Mesenchymal stem cell (in vitro differentiated cells and primary cell): ENCODE results near the gene SNTG2.

Experiments
- DNase-seq: peaks from one replicate; pipeline ENCODE4 v3.0.0-alpha.2; 2013
- H2AFZ ChIP-seq: one replicate; pipeline ENCODE4 v1.6.1; 2013; ENCODE audit warnings: low read depth, mild to moderate bottlenecking, control low read depth, inconsistent platforms, low read length, moderate library complexity
- H2AK5ac ChIP-seq: 2 replicates; pipeline ENCODE4 v1.6.1; 2013; ENCODE audit warnings: low read length, moderate library complexity, mild to moderate bottlenecking, inconsistent platforms; ENCODE audit not compliant: severe bottlenecking
- H2BK120ac ChIP-seq: one replicate; pipeline ENCODE4 v1.6.1; 2013; ENCODE audit warnings: low read depth, mild to moderate bottlenecking, inconsistent platforms, low read length, moderate library complexity
- H2BK12ac ChIP-seq, 2 experiments: one replicate each; pipeline ENCODE4 v1.6.1; 2013; ENCODE audit warnings: inconsistent platforms in 2 of 2, low read length in 2 of 2, mild to moderate bottlenecking in 2 of 2, moderate library complexity in 2 of 2, control low read depth in 1 of 2
- H2BK15ac ChIP-seq: one replicate; pipeline ENCODE4 v1.6.1; 2013; ENCODE audit warnings: mild to moderate bottlenecking, low read depth, inconsistent platforms; ENCODE audit not compliant: poor library complexity, severe bottlenecking
- H2BK5ac ChIP-seq: 2 replicates; pipeline ENCODE4 v1.6.1; 2013; ENCODE audit warnings: low read depth, mild to moderate bottlenecking, low read length, control low read depth, inconsistent platforms; ENCODE audit not compliant: poor library complexity, severe bottlenecking
- H3K14ac ChIP-seq, 2 experiments: one replicate each; pipeline ENCODE4 v1.6.1; 2013; ENCODE audit warnings: inconsistent platforms in 2 of 2, low read length in 2 of 2, control low read depth in 1 of 2, mild to moderate bottlenecking in 1 of 2, moderate library complexity in 1 of 2
- H3K18ac ChIP-seq, 2 experiments: one replicate each; pipeline ENCODE4 v1.6.1; 2013; ENCODE audit warnings: inconsistent platforms in 2 of 2, low read length in 2 of 2, control low read depth in 1 of 2, low read depth in 1 of 2, mild to moderate bottlenecking in 1 of 2
- H3K23ac ChIP-seq, 2 experiments: one replicate each; pipeline ENCODE4 v1.6.1; 2013; ENCODE audit warnings: inconsistent platforms in 2 of 2, low read length in 2 of 2, mild to moderate bottlenecking in 2 of 2, moderate library complexity in 2 of 2, control low read depth in 1 of 2
- H3K27ac ChIP-seq: 2 replicates; pipeline ENCODE4 v1.5.1; 2013; ENCODE audit warnings: mild to moderate bottlenecking, moderate library complexity, low read length, control low read depth, inconsistent platforms; ENCODE audit not compliant: poor library complexity, severe bottlenecking
- H3K27me3 ChIP-seq, 2 experiments: 2 replicates each; pipeline versions ENCODE4 v1.6.1 to v1.7.0; 2013; ENCODE audit warnings: low read length in 2 of 2, mild to moderate bottlenecking in 2 of 2, moderate library complexity in 2 of 2, control low read depth in 1 of 2, inconsistent platforms in 1 of 2; ENCODE audit not compliant: control insufficient read depth in 1 of 2, insufficient read depth in 1 of 2
- H3K36me3 ChIP-seq, 2 experiments: 2 replicates each; pipeline versions ENCODE4 v1.6.1 to v1.7.0; 2013; ENCODE audit warnings: low read length in 2 of 2, control low read depth in 1 of 2, inconsistent platforms in 1 of 2, low read depth in 1 of 2, mild to moderate bottlenecking in 1 of 2; ENCODE audit not compliant: insufficient read depth in 2 of 2, control insufficient read depth in 1 of 2
- H3K4ac ChIP-seq, 2 experiments: one replicate each; pipeline ENCODE4 v1.6.1; 2013; ENCODE audit warnings: inconsistent platforms in 2 of 2, low read length in 2 of 2, mild to moderate bottlenecking in 2 of 2, moderate library complexity in 2 of 2, control low read depth in 1 of 2, low read depth in 1 of 2
- H3K4me1 ChIP-seq: 2 replicates; pipeline ENCODE4 v1.6.1; 2013; ENCODE audit warnings: low read depth, low read length, control low read depth; ENCODE audit not compliant: control insufficient read depth, insufficient read depth
- H3K4me2 ChIP-seq: 2 replicates; pipeline ENCODE4 v1.6.1; 2013; ENCODE audit warnings: low read length, mild to moderate bottlenecking, inconsistent platforms; ENCODE audit not compliant: poor library complexity, severe bottlenecking
- H3K4me3 ChIP-seq, 2 experiments: 2 replicates each; pipeline versions ENCODE4 v1.5.1 to v1.7.0; 2013; ENCODE audit warnings: low read length in 2 of 2, mild to moderate bottlenecking in 2 of 2, control low read depth in 1 of 2, low read depth in 1 of 2; ENCODE audit not compliant: insufficient read depth in 1 of 2
- H3K79me1 ChIP-seq: replicated peaks from 2 replicates; pipeline ENCODE4 v1.6.1; 2013; ENCODE audit warnings: mild to moderate bottlenecking, control low read depth, low read length, inconsistent platforms; ENCODE audit not compliant: poor library complexity, severe bottlenecking
- H3K9ac ChIP-seq: 2 replicates; pipeline ENCODE4 v1.7.0; 2013; ENCODE audit warnings: mild to moderate bottlenecking, low read length, moderate library complexity
- H3K9me3 ChIP-seq: 2 replicates; pipeline ENCODE4 v1.7.0; 2013; ENCODE audit warnings: mild to moderate bottlenecking, low read length; ENCODE audit not compliant: control insufficient read depth
- H4K8ac ChIP-seq: one replicate; pipeline ENCODE4 v1.6.1; 2013; ENCODE audit warnings: inconsistent platforms, mild to moderate bottlenecking, low read length, moderate library complexity
- H4K91ac ChIP-seq: one replicate; pipeline ENCODE4 v1.6.1; 2013; ENCODE audit warnings: mild to moderate bottlenecking, low read length, inconsistent platforms
- WGBS: methylation state at CpG from one replicate; pipeline ENCODE4 v1.1.7; 2013; ENCODE audit warnings: mixed read lengths; 5-methylcytosine and 5-hydroxymethylcytosine counted together

Gene SNTG2

GRCh38 chr2:1278861-1279260 is 328.2 kb downstream of the SNTG2 start:
- no peak overlapping the region for H4K91ac ChIP-seq
- peaks cover 14% of the 10 kb centered on the region for H3K9me3 ChIP-seq
- no peak overlapping the region for H3K14ac ChIP-seq
- no peak overlapping the region for H3K18ac ChIP-seq
- peaks cover 2% of the 10 kb centered on the region for H3K4me1 ChIP-seq
- no peak overlapping the region for H2BK15ac ChIP-seq
- H3K36me3 ChIP-seq, result no peaks in the 10 kb centered on the region
- H2BK5ac ChIP-seq, result no peak overlapping the region
- H3K23ac ChIP-seq, result no peak overlapping the region
- H2AK5ac ChIP-seq, result no peak overlapping the region
- H3K4ac ChIP-seq, result no peak overlapping the region
- 80% methylated on average over 26 of the region's 27 CpGs for WGBS
- H3K4me2 ChIP-seq, result no peak overlapping the region
- peaks cover 0 to 8% of the 10 kb centered on the region in 2 experiments for H3K27me3 ChIP-seq
- H3K79me1 ChIP-seq, result no peaks in the 10 kb centered on the region
- H3K9ac ChIP-seq, result no peak overlapping the region
- H4K8ac ChIP-seq, result no peak overlapping the region
- no peak for DNase-seq
- H2BK120ac ChIP-seq, result no peak overlapping the region
- no peak overlapping the region for H2AFZ ChIP-seq
- H2BK12ac ChIP-seq, result no peak overlapping the region
- no peak overlapping the region for H3K27ac ChIP-seq
- H3K4me3 ChIP-seq, result no peak overlapping the region

DNA sequence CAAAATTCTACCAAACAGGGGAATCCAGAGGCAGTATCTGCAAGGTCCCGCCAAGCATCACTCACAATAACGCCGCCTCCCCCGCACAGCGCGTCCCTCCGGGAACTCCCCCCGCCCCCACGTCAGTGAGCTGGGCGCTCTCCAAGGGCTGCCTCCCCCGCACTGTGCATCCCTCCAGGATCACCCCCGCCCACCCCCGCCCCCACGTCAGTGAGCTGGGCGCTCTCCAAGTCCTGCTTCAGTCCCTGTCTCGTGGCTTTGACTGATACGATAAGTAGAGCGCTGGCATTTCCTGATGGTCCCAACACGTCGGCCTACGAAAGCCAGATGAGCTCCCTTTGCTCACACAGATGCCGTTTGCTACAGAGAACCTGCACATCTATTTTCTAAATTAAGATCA is 331.9 kb downstream of the SNTG2 start:
- H3K79me1 ChIP-seq, result no peaks in the 10 kb centered on the region
- WGBS, result 42% methylated on average over 22 of the region's 22 CpGs
- H3K14ac ChIP-seq, result no peak overlapping the region
- no peak overlapping the region for H3K4me2 ChIP-seq
- no peak overlapping the region for H2AK5ac ChIP-seq
- no peak overlapping the region for H3K23ac ChIP-seq
- no peak overlapping the region for H2BK15ac ChIP-seq
- no peak for DNase-seq
- H2AFZ ChIP-seq, result no peak overlapping the region
- H3K18ac ChIP-seq, result no peak overlapping the region
- no peak overlapping the region for H3K27ac ChIP-seq
- peaks cover 0 to 8% of the 10 kb centered on the region in 2 experiments for H3K27me3 ChIP-seq
- peaks cover 8% of the 10 kb centered on the region for H3K9me3 ChIP-seq
- H2BK12ac ChIP-seq, result no peak overlapping the region
- H3K36me3 ChIP-seq, result no peaks in the 10 kb centered on the region
- no peak overlapping the region for H4K8ac ChIP-seq
- no peak overlapping the region for H2BK120ac ChIP-seq
- no peak overlapping the region for H3K4ac ChIP-seq
- H4K91ac ChIP-seq, result no peak overlapping the region
- peaks cover 8% of the 10 kb centered on the region for H3K4me1 ChIP-seq
- H3K4me3 ChIP-seq, result no peak overlapping the region
- no peak overlapping the region for H2BK5ac ChIP-seq
- H3K9ac ChIP-seq, result no peak overlapping the region

GRCh38 chr2:1283020-1283801 is 332.6 kb downstream of the SNTG2 start:
- H3K4ac ChIP-seq, result no peak overlapping the region
- no peak overlapping the region for H2AK5ac ChIP-seq
- no peak overlapping the region for H3K14ac ChIP-seq
- no peak overlapping the region for H3K18ac ChIP-seq
- no peak overlapping the region for H2BK5ac ChIP-seq
- H2AFZ ChIP-seq, result no peak overlapping the region
- no peak overlapping the region for H2BK15ac ChIP-seq
- H3K79me1 ChIP-seq, result no peaks in the 10 kb centered on the region
- H3K23ac ChIP-seq, result no peak overlapping the region
- peaks cover 6% of the 10 kb centered on the region for H3K9me3 ChIP-seq
- peaks cover 0 to 8% of the 10 kb centered on the region in 2 experiments for H3K27me3 ChIP-seq
- H4K91ac ChIP-seq, result no peak overlapping the region
- no peak overlapping the region for H3K27ac ChIP-seq
- H3K4me3 ChIP-seq, result no peak overlapping the region
- WGBS, result 78% methylated on average over 20 of the region's 21 CpGs
- no peak overlapping the region for H2BK120ac ChIP-seq
- no peak overlapping the region for H3K9ac ChIP-seq
- H3K36me3 ChIP-seq, result no peaks in the 10 kb centered on the region
- H3K4me1 ChIP-seq, result peaks cover 9% of the 10 kb centered on the region
- no peak overlapping the region for H3K4me2 ChIP-seq
- no peak overlapping the region for H2BK12ac ChIP-seq
- no peak for DNase-seq
- no peak overlapping the region for H4K8ac ChIP-seq

GRCh38 chr2:1283871-1284270 is 333.2 kb downstream of the SNTG2 start:
- H3K9me3 ChIP-seq, result peaks cover 4% of the 10 kb centered on the region
- no peak overlapping the region for H3K23ac ChIP-seq
- H4K8ac ChIP-seq, result no peak overlapping the region
- no peak overlapping the region for H2AFZ ChIP-seq
- no peak overlapping the region for H2AK5ac ChIP-seq
- H3K14ac ChIP-seq, result no peak overlapping the region
- peaks cover 0 to 8% of the 10 kb centered on the region in 2 experiments for H3K27me3 ChIP-seq
- no peak overlapping the region for H3K4ac ChIP-seq
- WGBS, result 93% methylated on average over 10 of the region's 10 CpGs
- H3K27ac ChIP-seq, result no peak overlapping the region
- H3K4me2 ChIP-seq, result no peak overlapping the region
- H2BK120ac ChIP-seq, result no peak overlapping the region
- H3K18ac ChIP-seq, result no peak overlapping the region
- H4K91ac ChIP-seq, result no peak overlapping the region
- H3K79me1 ChIP-seq, result no peaks in the 10 kb centered on the region
- H3K9ac ChIP-seq, result no peak overlapping the region
- H3K4me1 ChIP-seq, result peaks cover 7% of the 10 kb centered on the region
- no peak for DNase-seq
- H2BK15ac ChIP-seq, result no peak overlapping the region
- H2BK12ac ChIP-seq, result no peak overlapping the region
- H3K36me3 ChIP-seq, result no peaks in the 10 kb centered on the region
- H2BK5ac ChIP-seq, result no peak overlapping the region
- H3K4me3 ChIP-seq, result no peak overlapping the region
